SK-N-SH (cell line): ENCODE data around the gene CYB561. TPM values are rescaled to one million over a fixed set of nuclear protein-coding genes. Genes with fewer than 3 reads are reported as not detected.

Experiments
- CTCF ChIA-PET: fragments of 300-600, 350-600 bp; formaldehyde crosslinking; extraction: SDS; loops from one replicate; lab custom pipeline; 2021; lab: Yijun Ruan, JAX
- POLR2A ChIA-PET: fragments of 350-600 bp; sonication (Branson Sonifier 250); formaldehyde crosslinking; extraction: SDS; loops from one replicate; lab custom pipeline; 2020; ENCODE audit warnings: antibody characterized with exemption, inconsistent platforms; lab: Yijun Ruan, JAX
- DNase-seq: peaks from one replicate; pipeline ENCODE4 v3.0.0; 2012
- H2AFZ ChIP-seq: fragments of 200-600 bp; sonication (generic); 2 replicates; pipeline ENCODE4 v1.8.1; 2016; ENCODE audit warnings: antibody characterized with exemption, mild to moderate bottlenecking, low read depth
- H3F3A ChIP-seq: fragments of 200-600 bp; sonication (generic); replicated peaks from 2 replicates; pipeline ENCODE3; 2016; ENCODE audit warnings: antibody characterized with exemption, mild to moderate bottlenecking; ENCODE audit not compliant: insufficient read depth
- H3K27ac ChIP-seq, 2 experiments: fragments of 200-500 bp in 1 of 2; fragments of 200-600 bp in 1 of 2; sonication (Bioruptor generic) in 1 of 2; sonication (generic), shearing (Covaris generic) in 1 of 2; 2 replicates each; pipeline versions ENCODE4 v1.5.1 to v1.6.1; 2014 to 2016; ENCODE audit warnings: low read depth in 2 of 2, inconsistent platforms in 1 of 2, low read length in 1 of 2, mild to moderate bottlenecking in 1 of 2, mixed read lengths in 1 of 2
- H3K27me3 ChIP-seq: fragments of 200-600 bp; sonication (generic), shearing (Covaris generic); 2 replicates; pipeline ENCODE4 v1.6.1; 2016; ENCODE audit warnings: mixed run types; ENCODE audit not compliant: insufficient read depth
- H3K36me3 ChIP-seq, 2 experiments: fragments of 200-500 bp in 1 of 2; fragments of 200-600 bp in 1 of 2; sonication (Bioruptor generic) in 1 of 2; sonication (generic) in 1 of 2; replicated peaks in 1 of 2; 2 replicates each; pipeline versions ENCODE3 to v1.5.1; 2014 to 2016; ENCODE audit warnings: low read length in 1 of 2, mild to moderate bottlenecking in 1 of 2; ENCODE audit not compliant: insufficient read depth in 2 of 2, control insufficient read depth in 1 of 2
- H3K4me1 ChIP-seq, 2 experiments: fragments of 200-500 bp in 1 of 2; fragments of 200-600 bp in 1 of 2; sonication (Bioruptor generic) in 1 of 2; sonication (generic), shearing (Covaris generic) in 1 of 2; 2 replicates each; pipeline versions ENCODE4 v1.5.1 to v1.6.1; 2014 to 2016; ENCODE audit warnings: low read depth in 1 of 2, low read length in 1 of 2, mixed run types in 1 of 2; ENCODE audit not compliant: insufficient read depth in 2 of 2, control insufficient read depth in 1 of 2
- H3K4me2 ChIP-seq: fragments of 200-600 bp; sonication (generic), shearing (Covaris generic); 2 replicates; pipeline ENCODE4 v1.6.1; 2017; ENCODE audit warnings: mixed run types
- H3K4me3 ChIP-seq, 2 experiments: fragments of 200-500 bp in 1 of 2; fragments of 200-600 bp in 1 of 2; sonication (Bioruptor generic) in 1 of 2; sonication (generic), shearing (Covaris generic) in 1 of 2; 2 replicates each; pipeline versions ENCODE4 v1.5.1 to v1.8.1; 2014 to 2016; ENCODE audit warnings: low read depth in 2 of 2, inconsistent platforms in 1 of 2, low read length in 1 of 2, mild to moderate bottlenecking in 1 of 2, mixed read lengths in 1 of 2, moderate library complexity in 1 of 2
- H3K79me2 ChIP-seq: fragments of 200-600 bp; sonication (generic); 2 replicates; pipeline ENCODE4 v1.8.1; 2017; ENCODE audit warnings: mild to moderate bottlenecking; ENCODE audit not compliant: insufficient read depth
- H3K9ac ChIP-seq: fragments of 200-600 bp; sonication (generic); 2 replicates; pipeline ENCODE4 v1.6.1; 2017; ENCODE audit warnings: mixed run types
- H3K9me2 ChIP-seq: fragments of 200-600 bp; sonication (generic); 2 replicates; pipeline ENCODE4 v1.6.1; 2017; ENCODE audit warnings: mixed run types
- H3K9me3 ChIP-seq: fragments of 200-600 bp; sonication (generic); 2 replicates; pipeline ENCODE4 v1.6.1; 2017; ENCODE audit warnings: mixed run types, mild to moderate bottlenecking, moderate library complexity
- H4K20me1 ChIP-seq: fragments of 200-600 bp; sonication (generic); 2 replicates; pipeline ENCODE4 v1.6.1; 2017; ENCODE audit warnings: mild to moderate bottlenecking, mixed run types; ENCODE audit not compliant: insufficient read depth
- CHD2 ChIP-seq: fragments of 150-350 bp; IDR thresholded peaks from 2 replicates; pipeline ENCODE4 v1.6.1; 2018; ENCODE audit warnings: low read length; ENCODE audit not compliant: partially characterized antibody
- GABPA ChIP-seq: IDR thresholded peaks from 2 replicates; pipeline ENCODE4 v1.4.0; 2012; ENCODE audit warnings: low read depth, mild to moderate bottlenecking
- GATA2 ChIP-seq: sonication (generic); formaldehyde crosslinking; IDR thresholded peaks from 2 replicates; pipeline ENCODE4 v1.5.0; 2020; ENCODE audit warnings: mild to moderate bottlenecking, missing genetic modification reagents
- NFIC ChIP-seq: IDR thresholded peaks from 2 replicates; pipeline ENCODE4 v1.4.0; 2012; ENCODE audit warnings: borderline replicate concordance
- SIN3A ChIP-seq: IDR thresholded peaks from 2 replicates; pipeline ENCODE4 v1.6.1; 2012; ENCODE audit warnings: low read depth, mild to moderate bottlenecking, low read length, moderate library complexity, borderline replicate concordance
- TEAD4 ChIP-seq: IDR thresholded peaks from 2 replicates; pipeline ENCODE4 v1.4.0; 2012; ENCODE audit warnings: mild to moderate bottlenecking, borderline replicate concordance; ENCODE audit not compliant: insufficient read depth
- WGBS: methylation state at CpG from one replicate; pipeline ENCODE4 v1.1.6; 2017; ENCODE audit warnings: low lambda C conversion rate; 5-methylcytosine and 5-hydroxymethylcytosine counted together
- polyA plus RNA-seq, 3 experiments: library from polyadenylated mRNA; depleted of rRNA; stranded (reverse); fragments of >200 nt; gene quantifications; 2 replicates each; pipeline ENCODE4 v1.2.3, GENCODE V29; 2012
- TF ChIP-seq, protein P1 (sequence below): IDR thresholded peaks from 2 replicates; pipeline ENCODE4 v1.4.0; 2012; ENCODE audit warnings: low read depth, borderline replicate concordance
- TF ChIP-seq, protein P2 (sequence below): fragments of 150-350 bp; IDR thresholded peaks from 2 replicates; pipeline ENCODE4 v1.6.1; 2016; ENCODE audit warnings: mild to moderate bottlenecking, low read depth, low read length
- TF ChIP-seq, protein P3 (sequence below): IDR thresholded peaks from 2 replicates; pipeline ENCODE4 v1.4.0; 2012; ENCODE audit warnings: low read depth
- TF ChIP-seq, protein P4 (sequence below): fragments of 200-600 bp; sonication (generic); IDR thresholded peaks from 2 replicates; pipeline ENCODE4 v1.6.1; 2017; ENCODE audit warnings: antibody characterized with exemption, mild to moderate bottlenecking, moderate library complexity

Gene CYB561
- polyA plus RNA-seq, 1 of the 3 experiments (the other 2 are of a cell fraction), result 28.3 TPM

DNA sequence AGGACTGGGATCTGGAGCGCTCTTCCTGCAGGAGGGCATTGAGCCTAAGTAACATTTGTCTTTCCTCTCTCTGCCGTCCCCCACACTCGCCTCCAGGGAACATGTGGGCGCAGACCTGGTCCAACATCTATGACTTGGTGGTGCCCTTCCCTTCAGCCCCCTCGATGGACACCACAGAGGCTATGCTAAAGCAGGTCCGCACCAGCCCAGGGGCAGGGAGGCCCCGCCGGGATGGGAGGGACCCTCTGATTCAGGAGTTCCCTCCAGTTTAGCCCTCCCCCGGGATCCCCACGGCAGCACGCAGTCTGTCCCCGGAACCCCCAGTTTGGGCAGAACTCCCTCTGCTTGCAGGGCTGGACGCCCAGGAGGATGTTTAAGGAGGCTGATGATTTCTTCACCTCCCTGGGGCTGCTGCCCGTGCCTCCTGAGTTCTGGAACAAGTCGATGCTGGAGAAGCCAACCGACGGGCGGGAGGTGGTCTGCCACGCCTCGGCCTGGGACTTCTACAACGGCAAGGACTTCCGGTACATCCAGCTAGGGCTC lies 44.8 kb upstream of the CYB561 start:
- TF ChIP-seq, protein P1, sequence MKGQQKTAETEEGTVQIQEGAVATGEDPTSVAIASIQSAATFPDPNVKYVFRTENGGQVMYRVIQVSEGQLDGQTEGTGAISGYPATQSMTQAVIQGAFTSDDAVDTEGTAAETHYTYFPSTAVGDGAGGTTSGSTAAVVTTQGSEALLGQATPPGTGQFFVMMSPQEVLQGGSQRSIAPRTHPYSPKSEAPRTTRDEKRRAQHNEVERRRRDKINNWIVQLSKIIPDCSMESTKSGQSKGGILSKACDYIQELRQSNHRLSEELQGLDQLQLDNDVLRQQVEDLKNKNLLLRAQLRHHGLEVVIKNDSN, result no peak
- TF ChIP-seq NFIC (no peak), GABPA (no peak), TEAD4 (no peak), GATA2 (CRISPR knock-in tag) (no peak)
- TF ChIP-seq, protein P2, sequence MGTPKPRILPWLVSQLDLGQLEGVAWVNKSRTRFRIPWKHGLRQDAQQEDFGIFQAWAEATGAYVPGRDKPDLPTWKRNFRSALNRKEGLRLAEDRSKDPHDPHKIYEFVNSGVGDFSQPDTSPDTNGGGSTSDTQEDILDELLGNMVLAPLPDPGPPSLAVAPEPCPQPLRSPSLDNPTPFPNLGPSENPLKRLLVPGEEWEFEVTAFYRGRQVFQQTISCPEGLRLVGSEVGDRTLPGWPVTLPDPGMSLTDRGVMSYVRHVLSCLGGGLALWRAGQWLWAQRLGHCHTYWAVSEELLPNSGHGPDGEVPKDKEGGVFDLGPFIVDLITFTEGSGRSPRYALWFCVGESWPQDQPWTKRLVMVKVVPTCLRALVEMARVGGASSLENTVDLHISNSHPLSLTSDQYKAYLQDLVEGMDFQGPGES, result no peak

DNA sequence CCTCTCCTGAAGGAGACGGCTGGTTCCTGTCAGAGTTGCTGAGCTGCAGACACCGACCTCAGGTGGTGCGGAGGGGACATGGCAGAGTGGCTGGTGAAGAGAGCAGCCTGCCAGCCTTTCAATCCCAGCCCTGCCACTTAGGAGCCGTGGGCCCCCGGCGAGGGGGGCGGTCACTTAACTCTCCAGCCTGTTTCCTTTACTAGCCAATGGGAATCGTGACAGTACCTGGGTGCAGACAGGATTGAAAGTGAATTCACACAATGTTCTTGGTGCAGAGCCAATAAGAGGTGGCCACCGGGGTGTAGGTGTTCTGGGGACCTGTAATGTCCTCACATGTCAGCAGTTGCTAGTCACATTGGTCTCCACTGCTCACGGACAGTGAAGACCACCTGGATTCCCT lies 44.2 kb upstream of the CYB561 start:
- no peak overlapping the region for H3K9ac ChIP-seq
- peaks cover 0 to 1% of the 10 kb centered on the region in 2 experiments; a peak in 1 of 4 replicates for H3K4me1 ChIP-seq
- 77% methylated on average over 10 of the region's 10 CpGs for WGBS
- no peaks in the 10 kb centered on the region for H4K20me1 ChIP-seq
- no peaks in the 10 kb centered on the region for H3K27me3 ChIP-seq
- no peak overlapping the region for H3K27ac ChIP-seq
- H2AFZ ChIP-seq, result no peak overlapping the region
- H3K4me2 ChIP-seq, result no peak overlapping the region
- H3K9me3 ChIP-seq, result no peaks in the 10 kb centered on the region
- no peak overlapping the region for H3K4me3 ChIP-seq
- no peaks in the 10 kb centered on the region for H3K79me2 ChIP-seq
- no peaks in the 10 kb centered on the region for H3F3A ChIP-seq
- ChIA-PET POLR2A (interaction anchor here (0.6 kb wide), 1 partner anchor 9 kb away, joined by 3 read pairs; no protein-coding TSS in a partner anchor), CTCF (interaction anchor here (1.2 to 2.1 kb wide), 4 partner anchors 23 to 121 kb away, joined by 3 to 13 read pairs (median 3); no protein-coding TSS in a partner anchor)
- no peaks in the 10 kb centered on the region for H3K9me2 ChIP-seq
- H3K36me3 ChIP-seq, result no peaks in the 10 kb centered on the region
- TF ChIP-seq, protein P3, sequence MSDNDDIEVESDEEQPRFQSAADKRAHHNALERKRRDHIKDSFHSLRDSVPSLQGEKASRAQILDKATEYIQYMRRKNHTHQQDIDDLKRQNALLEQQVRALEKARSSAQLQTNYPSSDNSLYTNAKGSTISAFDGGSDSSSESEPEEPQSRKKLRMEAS, result no peak
- no peak for DNase-seq

More for the DNA sequence above, 44.8 kb upstream of the CYB561 start:
- H3K4me2 ChIP-seq, result no peak overlapping the region
- no peaks in the 10 kb centered on the region for H3F3A ChIP-seq
- CTCF ChIA-PET, result interaction anchor here (1.0 to 4.3 kb wide), 6 partner anchors 9 to 121 kb away, joined by 3 to 25 read pairs (median 3); no protein-coding TSS in a partner anchor
- H3K36me3 ChIP-seq, result no peaks in the 10 kb centered on the region
- H3K27ac ChIP-seq, result no peak overlapping the region
- no peaks in the 10 kb centered on the region for H3K9me2 ChIP-seq
- no peak for DNase-seq
- no peak overlapping the region for H3K9ac ChIP-seq
- WGBS, result 89% methylated on average over 20 of the region's 22 CpGs
- H2AFZ ChIP-seq, result no peak overlapping the region
- no peaks in the 10 kb centered on the region for H3K9me3 ChIP-seq
- no peaks in the 10 kb centered on the region for H4K20me1 ChIP-seq
- POLR2A ChIA-PET, result interaction anchor here (0.6 to 1.5 kb wide), 3 partner anchors 10 to 11 kb away, joined by 3 to 4 read pairs (median 3); no protein-coding TSS in a partner anchor
- no peak overlapping the region for H3K4me3 ChIP-seq
- no peaks in the 10 kb centered on the region for H3K27me3 ChIP-seq
- no peaks in the 10 kb centered on the region for H3K79me2 ChIP-seq
- H3K4me1 ChIP-seq, result peaks cover 0 to 7% of the 10 kb centered on the region in 2 experiments; a peak in 1 of 4 replicates

DNA sequence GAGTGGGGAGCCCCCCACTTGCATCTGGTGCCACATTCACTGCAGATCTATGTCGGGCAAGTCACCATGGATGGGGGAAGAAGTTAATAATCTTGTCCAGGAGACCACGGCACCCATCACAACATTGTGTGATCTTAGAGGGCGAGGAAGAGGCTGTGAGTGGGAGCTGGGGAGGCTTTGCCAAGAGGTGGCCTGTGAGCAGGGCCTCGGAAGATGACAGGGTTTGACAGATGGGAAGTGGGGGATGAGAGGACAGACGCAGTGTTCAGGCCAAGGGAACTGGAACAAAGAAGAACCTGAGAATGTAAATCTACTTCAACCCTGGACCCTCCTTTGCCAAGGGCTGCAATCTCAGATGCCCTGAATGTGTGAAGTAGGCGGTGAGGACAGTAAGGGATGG lies 43.2 kb upstream of the CYB561 start:
- H3K27me3 ChIP-seq, result no peaks in the 10 kb centered on the region
- ChIA-PET POLR2A (no interaction called here), CTCF (interaction anchor here (1.2 to 3.5 kb wide), 3 partner anchors 11 to 122 kb away, joined by 3 to 33 read pairs (median 13); partner anchors contain the start of gene ACE)
- no peaks in the 10 kb centered on the region; a peak in 1 of 4 replicates for H3K4me1 ChIP-seq
- H3K27ac ChIP-seq, result no peak overlapping the region
- H3K4me2 ChIP-seq, result no peak overlapping the region
- no peak for DNase-seq
- no peaks in the 10 kb centered on the region for H3F3A ChIP-seq
- no peaks in the 10 kb centered on the region for H3K9me3 ChIP-seq
- H4K20me1 ChIP-seq, result no peaks in the 10 kb centered on the region
- 87% methylated on average over 6 of the region's 6 CpGs for WGBS
- no peak overlapping the region for H2AFZ ChIP-seq
- no peak overlapping the region for H3K4me3 ChIP-seq
- no peaks in the 10 kb centered on the region for H3K36me3 ChIP-seq
- H3K79me2 ChIP-seq, result no peaks in the 10 kb centered on the region
- H3K9me2 ChIP-seq, result no peaks in the 10 kb centered on the region
- H3K9ac ChIP-seq, result no peak overlapping the region
- TF ChIP-seq SIN3A, result no peak
- TF ChIP-seq, protein P1, result no peak
- TF ChIP-seq, protein P3, result no peak
- no peak for TF ChIP-seq CHD2
- TF ChIP-seq, protein P4, sequence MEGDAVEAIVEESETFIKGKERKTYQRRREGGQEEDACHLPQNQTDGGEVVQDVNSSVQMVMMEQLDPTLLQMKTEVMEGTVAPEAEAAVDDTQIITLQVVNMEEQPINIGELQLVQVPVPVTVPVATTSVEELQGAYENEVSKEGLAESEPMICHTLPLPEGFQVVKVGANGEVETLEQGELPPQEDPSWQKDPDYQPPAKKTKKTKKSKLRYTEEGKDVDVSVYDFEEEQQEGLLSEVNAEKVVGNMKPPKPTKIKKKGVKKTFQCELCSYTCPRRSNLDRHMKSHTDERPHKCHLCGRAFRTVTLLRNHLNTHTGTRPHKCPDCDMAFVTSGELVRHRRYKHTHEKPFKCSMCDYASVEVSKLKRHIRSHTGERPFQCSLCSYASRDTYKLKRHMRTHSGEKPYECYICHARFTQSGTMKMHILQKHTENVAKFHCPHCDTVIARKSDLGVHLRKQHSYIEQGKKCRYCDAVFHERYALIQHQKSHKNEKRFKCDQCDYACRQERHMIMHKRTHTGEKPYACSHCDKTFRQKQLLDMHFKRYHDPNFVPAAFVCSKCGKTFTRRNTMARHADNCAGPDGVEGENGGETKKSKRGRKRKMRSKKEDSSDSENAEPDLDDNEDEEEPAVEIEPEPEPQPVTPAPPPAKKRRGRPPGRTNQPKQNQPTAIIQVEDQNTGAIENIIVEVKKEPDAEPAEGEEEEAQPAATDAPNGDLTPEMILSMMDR, result no peak
- TF ChIP-seq, protein P2, result no peak
